GM12878 (cell line): ENCODE data around the gene NR3C1. TPM values are rescaled to one million over a fixed set of nuclear protein-coding genes. Genes with fewer than 3 reads are reported as not detected.

Experiments used
- ATAC-seq: fragments of 200-7000 bp; cut with Tn5 transposase; 3 replicates; pipeline ENCODE4 v1.9.1; 2020; ENCODE audit warnings: mild to moderate bottlenecking, moderate library complexity
- BruUV-seq: library from RNA; stranded (reverse); fragments of 400-500 nt; replicated peaks from 2 replicates; lab custom pipeline; 2021; lab: Mats Ljungman, UMichigan
- CTCF ChIA-PET: fragments of 300-600 bp; sonication (Branson Sonifier 250); formaldehyde crosslinking; extraction: SDS; loops from one replicate; lab custom pipeline; 2021; ENCODE audit warnings: inconsistent platforms; lab: Yijun Ruan, JAX
- POLR2A ChIA-PET: fragments of 350-600 bp; formaldehyde crosslinking; extraction: SDS; loops from one replicate; lab custom pipeline; 2021; ENCODE audit warnings: inconsistent platforms; lab: Charles Lee
- RAD21 ChIA-PET: fragments of 300-600 bp; sonication (Branson Sonifier 250); formaldehyde crosslinking; loops from one replicate; lab custom pipeline; 2023; ENCODE audit warnings: antibody characterized with exemption; ENCODE audit not compliant: unreplicated experiment; lab: Charles Lee
- SMC1A ChIA-PET: fragments of 300-600 bp; sonication (Branson Sonifier 250); formaldehyde crosslinking; loops from one replicate; lab custom pipeline; 2023; ENCODE audit not compliant: unreplicated experiment, uncharacterized antibody; lab: Charles Lee
- DNase-seq: peaks from one replicate; pipeline ENCODE4 v3.0.0-alpha.2; 2011; ENCODE audit warnings: low read depth, low spot score
- FAIRE-seq: peaks from 3 replicates; lab custom pipeline; 2011; peaks lifted over from hg19 to GRCh38; lab: Jason Lieb, UNC
- H2AFZ ChIP-seq: 2 replicates; pipeline ENCODE4 v1.6.0; 2011; ENCODE audit warnings: low read depth, low read length, control low read depth; ENCODE audit not compliant: control insufficient read depth
- H3K27ac ChIP-seq: 2 replicates; pipeline ENCODE4 v1.5.1; 2011; ENCODE audit warnings: control low read depth; ENCODE audit not compliant: control insufficient read depth, insufficient read depth
- H3K27me3 ChIP-seq, 2 experiments: replicated peaks in 1 of 2; 2 replicates each; pipeline versions ENCODE4 v1.6.0 to v1.6.1; 2011; ENCODE audit warnings: low read length in 1 of 2; ENCODE audit not compliant: control insufficient read depth in 2 of 2, insufficient read depth in 2 of 2
- H3K36me3 ChIP-seq, 2 experiments: 2 replicates each; pipeline ENCODE4 v1.5.1; 2011; ENCODE audit warnings: low read length in 1 of 2; ENCODE audit not compliant: control insufficient read depth in 2 of 2, insufficient read depth in 2 of 2
- H3K4me1 ChIP-seq: 2 replicates; pipeline ENCODE4 v1.6.1; 2011; ENCODE audit warnings: mild to moderate bottlenecking, low read length, moderate library complexity, mixed read lengths; ENCODE audit not compliant: control insufficient read depth, insufficient read depth
- H3K4me2 ChIP-seq: 2 replicates; pipeline ENCODE4 v1.6.0; 2011; ENCODE audit warnings: control low read depth; ENCODE audit not compliant: control insufficient read depth, insufficient read depth
- H3K4me3 ChIP-seq: fragments of 200-600 bp; sonication (generic); 2 replicates; pipeline ENCODE4 v1.5.1; 2016
- H3K79me2 ChIP-seq: 2 replicates; pipeline ENCODE4 v1.6.0; 2011; ENCODE audit warnings: low read length; ENCODE audit not compliant: control insufficient read depth, insufficient read depth
- H3K9ac ChIP-seq: 2 replicates; pipeline ENCODE4 v1.8.0; 2011; ENCODE audit warnings: low read length, control low read depth, mixed read lengths; ENCODE audit not compliant: control insufficient read depth, insufficient read depth
- H3K9me3 ChIP-seq: replicated peaks from 3 replicates; pipeline ENCODE4 v1.5.1; 2011; ENCODE audit warnings: mild to moderate bottlenecking, low read length; ENCODE audit not compliant: control insufficient read depth, insufficient read depth
- H4K20me1 ChIP-seq: 2 replicates; pipeline ENCODE4 v1.6.0; 2011; ENCODE audit not compliant: control insufficient read depth, insufficient read depth
- ATF3 ChIP-seq: IDR thresholded peaks from 2 replicates; pipeline ENCODE4 v1.6.1; 2011; ENCODE audit warnings: low read depth, mild to moderate bottlenecking, low read length, moderate library complexity, borderline replicate concordance; ENCODE audit errors: extremely low read depth
- BACH1 ChIP-seq: fragments of 450-650 bp; IDR thresholded peaks from 2 replicates; pipeline ENCODE4 v1.6.1; 2017; ENCODE audit warnings: mild to moderate bottlenecking, borderline replicate concordance
- CHD2 ChIP-seq: IDR thresholded peaks from 2 replicates; pipeline ENCODE4 v1.6.1; 2011; ENCODE audit warnings: low read depth, low read length, improper control_type of control experiment, borderline replicate concordance
- EP300 ChIP-seq, 2 experiments: fragments of 150-350 bp in 1 of 2; IDR thresholded peaks; 2 replicates each; pipeline ENCODE4 v1.6.1; 2011 to 2012; ENCODE audit warnings: low read depth in 2 of 2, low read length in 2 of 2, borderline replicate concordance in 1 of 2, improper control_type of control experiment in 1 of 2, inconsistent platforms in 1 of 2; ENCODE audit not compliant: control insufficient read depth in 1 of 2
- FOS ChIP-seq: IDR thresholded peaks from 3 replicates; pipeline ENCODE4 v1.6.1; 2011; ENCODE audit warnings: borderline replicate concordance; ENCODE audit not compliant: insufficient read length; ENCODE audit errors: extremely low read depth
- FOXM1 ChIP-seq: IDR thresholded peaks from 2 replicates; pipeline ENCODE4 v1.6.1; 2012; ENCODE audit warnings: low read depth, mild to moderate bottlenecking, inconsistent platforms, low read length, moderate library complexity
- JUND ChIP-seq: IDR thresholded peaks from 2 replicates; pipeline ENCODE4 v1.6.1; 2012; ENCODE audit warnings: low read depth, mild to moderate bottlenecking, low read length, improper control_type of control experiment, moderate library complexity
- KLF5 ChIP-seq: fragments of 450-650 bp; IDR thresholded peaks from 2 replicates; pipeline ENCODE4 v1.6.1; 2014; ENCODE audit warnings: mild to moderate bottlenecking; ENCODE audit not compliant: partially characterized antibody
- NFXL1 ChIP-seq: fragments of 450-650 bp; IDR thresholded peaks from 2 replicates; pipeline ENCODE4 v1.6.1; 2017; ENCODE audit warnings: antibody characterized with exemption, mild to moderate bottlenecking, borderline replicate concordance
- POLR2AphosphoS2 ChIP-seq: IDR thresholded peaks from 2 replicates; pipeline ENCODE4 v1.6.1; 2011; ENCODE audit warnings: low read depth, mild to moderate bottlenecking, low read length, improper control_type of control experiment, moderate library complexity
- SMAD5 ChIP-seq: IDR thresholded peaks from 2 replicates; pipeline ENCODE4 v1.6.1; 2016; ENCODE audit warnings: antibody characterized with exemption, low read depth
- WRNIP1 ChIP-seq: IDR thresholded peaks from 2 replicates; pipeline ENCODE4 v1.6.1; 2011; ENCODE audit warnings: low read depth, low read length, improper control_type of control experiment, borderline replicate concordance
- WGBS: methylation state at CpG from one replicate; pipeline ENCODE4 v1.1.6; 2016; ENCODE audit warnings: low lambda C conversion rate; ENCODE audit not compliant: insufficient replicate concordance, insufficient coverage; ENCODE audit errors: missing lambda C conversion rate; 5-methylcytosine and 5-hydroxymethylcytosine counted together
- in situ Hi-C: fragments of 300-500 bp; cut with MboI; formaldehyde crosslinking; loops from 9 replicates; pipeline ENCODE4 v1.14.3; 2018; ENCODE audit warnings: mixed read lengths
- intact Hi-C: fragments of 100-400 bp; cut with micrococcal nuclease; formaldehyde crosslinking; loops from one replicate; pipeline ENCODE4 v1.14.2; 2022; ENCODE audit not compliant: unreplicated experiment
- polyA plus RNA-seq, 11 experiments: library from polyadenylated mRNA; depleted of rRNA in 4 of 11; unstranded in 6 of 11; stranded (reverse) in 5 of 11; fragments of >200 nt; fragmentation: Nextera tagmentation in 4 of 11; fragmentation: Illumina TruSeq in 1 of 11; extraction: Ambion mirVana in 4 of 11; extraction: Trizol in 1 of 11; gene quantifications; 1 replicate in 1 of 11; 2 replicates in 10 of 11; pipeline versions ENCODE4 v1.2.1 to v1.2.3, GENCODE V29; 2011 to 2016; ENCODE audit warnings: inconsistent platforms in 2 of 11, missing spikeins in 2 of 11, low read depth in 1 of 11
- total RNA-seq, 4 experiments: library from RNA; depleted of rRNA in 3 of 4; stranded (reverse); fragments of >200 nt in 3 of 4; fragmentation: Illumina TruSeq in 1 of 4; extraction: Trizol in 1 of 4; gene quantifications; 2 replicates each; pipeline versions ENCODE4 v1.2.1 to v1.2.3, GENCODE V29; 2013 to 2021
- TF ChIP-seq, protein P1 (sequence below): fragments of 450-650 bp; IDR thresholded peaks from 2 replicates; pipeline ENCODE4 v1.6.1; 2018; ENCODE audit warnings: mild to moderate bottlenecking, low read depth, moderate library complexity; ENCODE audit not compliant: partially characterized antibody

The NR3C1 gene
- total and polyA plus RNA-seq, 10 of the 15 experiments (the other 5 are each of a cell fraction or from before 2014, with no cell fraction given): 49.7 to 141 (median 109) TPM

DNA sequence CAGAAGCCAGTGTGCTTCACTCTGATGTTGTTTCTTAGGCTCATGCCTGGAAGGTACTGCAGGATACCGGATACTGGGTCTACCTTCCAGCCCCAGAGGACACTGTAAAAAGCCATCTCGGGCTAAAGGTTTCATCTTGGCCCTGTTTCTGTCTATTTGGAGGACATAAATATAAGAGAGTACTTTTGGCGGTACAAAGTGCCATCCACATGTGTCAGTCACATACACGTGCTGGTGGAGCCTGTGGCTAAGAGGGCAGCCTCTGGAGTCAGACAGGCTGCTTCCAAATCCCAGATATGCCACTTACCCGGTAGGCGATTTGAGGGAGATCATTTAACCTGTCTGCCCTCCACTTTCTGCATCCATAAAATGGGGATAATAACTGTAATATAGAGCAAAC lies 160.4 kb downstream of the NR3C1 start:
- SMC1A ChIA-PET: interaction anchor here (1.2 kb wide), 1 partner anchor 31 kb away, joined by 3 read pairs; no protein-coding TSS in a partner anchor
- no peak overlapping the region for H3K9ac ChIP-seq
- no peak overlapping the region for H3K4me2 ChIP-seq
- TF ChIP-seq EP300 (IDR thresholded peaks at IDR 0.05; ENCODE audit: borderline replicate concordance in 1 of 2, control insufficient read depth in 1 of 2, low read depth in 2 of 2, low read length in 2 of 2) (no peak), CHD2 (no peak), POLR2AphosphoS2 (no peak), FOXM1 (no peak), FOS (no peak)
- WGBS: 92% methylated on average over 6 of the region's 6 CpGs
- H3K79me2 ChIP-seq: no peaks in the 10 kb centered on the region
- RAD21 ChIA-PET: no interaction called here
- no peak overlapping the region for H3K4me3 ChIP-seq
- no peak for DNase-seq
- CTCF ChIA-PET: no interaction called here
- ATAC-seq: no peak
- in situ Hi-C loops (no loop called here), intact Hi-C loops (no loop called here)
- H3K36me3 ChIP-seq: no peaks in the 10 kb centered on the region
- POLR2A ChIA-PET: no interaction called here
- no peak overlapping the region for H2AFZ ChIP-seq
- no peaks in the 10 kb centered on the region for H3K4me1 ChIP-seq
- H4K20me1 ChIP-seq: no peaks in the 10 kb centered on the region
- H3K27ac ChIP-seq: no peak overlapping the region
- no TSS peak for BruUV-seq
- FAIRE-seq: no peak
- H3K27me3 ChIP-seq: no peaks in the 10 kb centered on the region
- peaks cover 6% of the 10 kb centered on the region; the same call in 2 of the 3 replicates for H3K9me3 ChIP-seq

DNA sequence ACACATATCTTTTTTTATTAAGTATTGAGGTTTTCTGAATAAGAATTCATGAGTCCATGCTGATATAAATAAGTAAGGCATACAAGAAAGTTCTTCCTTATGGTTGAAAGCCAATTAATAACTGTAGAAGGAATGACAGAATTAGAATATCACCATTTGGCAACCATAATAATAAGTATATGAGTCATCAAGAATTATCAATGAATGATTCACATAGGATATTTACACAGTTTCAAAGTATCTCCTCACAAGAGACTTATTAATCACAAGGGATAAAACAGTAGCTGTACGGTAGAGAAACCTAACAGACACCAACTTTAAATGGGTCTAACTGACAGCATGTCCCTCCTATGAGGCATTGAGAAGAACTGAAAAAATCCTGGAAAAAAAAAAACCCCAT lies 161.6 kb downstream of the NR3C1 start:
- WGBS: 54% methylated on average over 1 of the region's 1 CpG
- no peaks in the 10 kb centered on the region for H3K79me2 ChIP-seq
- ChIA-PET SMC1A (interaction anchor here (0.6 kb wide), 2 partner anchors 20 to 144 kb away, joined by 3 read pairs; no protein-coding TSS in a partner anchor), POLR2A (interaction anchor here (1.0 kb wide), 1 partner anchor 13 kb away, joined by 3 read pairs; no protein-coding TSS in a partner anchor), RAD21 (no interaction called here), CTCF (no interaction called here)
- ATAC-seq (no peak), FAIRE-seq (no peak), DNase-seq (no peak)
- no peaks in the 10 kb centered on the region for H4K20me1 ChIP-seq
- no peak overlapping the region for H3K9ac ChIP-seq
- no peaks in the 10 kb centered on the region for H3K4me1 ChIP-seq
- no TSS peak for BruUV-seq
- H3K36me3 ChIP-seq: no peaks in the 10 kb centered on the region
- no peak overlapping the region for H3K4me2 ChIP-seq
- H3K27me3 ChIP-seq: no peaks in the 10 kb centered on the region
- H3K27ac ChIP-seq: no peak overlapping the region
- in situ Hi-C loops: no loop called here
- no peak overlapping the region for H3K4me3 ChIP-seq
- peaks cover 6% of the 10 kb centered on the region; the same call in 2 of the 3 replicates for H3K9me3 ChIP-seq
- H2AFZ ChIP-seq: no peak overlapping the region
- intact Hi-C loops: no loop called here
- TF ChIP-seq SMAD5: no peak
- TF ChIP-seq WRNIP1: no peak
- no peak for TF ChIP-seq BACH1
- no peak for TF ChIP-seq KLF5
- TF ChIP-seq CHD2: no peak
- TF ChIP-seq ATF3: no peak
- TF ChIP-seq NFXL1: no peak
- TF ChIP-seq FOXM1: no peak
- TF ChIP-seq JUND: no peak
- TF ChIP-seq, protein P1, sequence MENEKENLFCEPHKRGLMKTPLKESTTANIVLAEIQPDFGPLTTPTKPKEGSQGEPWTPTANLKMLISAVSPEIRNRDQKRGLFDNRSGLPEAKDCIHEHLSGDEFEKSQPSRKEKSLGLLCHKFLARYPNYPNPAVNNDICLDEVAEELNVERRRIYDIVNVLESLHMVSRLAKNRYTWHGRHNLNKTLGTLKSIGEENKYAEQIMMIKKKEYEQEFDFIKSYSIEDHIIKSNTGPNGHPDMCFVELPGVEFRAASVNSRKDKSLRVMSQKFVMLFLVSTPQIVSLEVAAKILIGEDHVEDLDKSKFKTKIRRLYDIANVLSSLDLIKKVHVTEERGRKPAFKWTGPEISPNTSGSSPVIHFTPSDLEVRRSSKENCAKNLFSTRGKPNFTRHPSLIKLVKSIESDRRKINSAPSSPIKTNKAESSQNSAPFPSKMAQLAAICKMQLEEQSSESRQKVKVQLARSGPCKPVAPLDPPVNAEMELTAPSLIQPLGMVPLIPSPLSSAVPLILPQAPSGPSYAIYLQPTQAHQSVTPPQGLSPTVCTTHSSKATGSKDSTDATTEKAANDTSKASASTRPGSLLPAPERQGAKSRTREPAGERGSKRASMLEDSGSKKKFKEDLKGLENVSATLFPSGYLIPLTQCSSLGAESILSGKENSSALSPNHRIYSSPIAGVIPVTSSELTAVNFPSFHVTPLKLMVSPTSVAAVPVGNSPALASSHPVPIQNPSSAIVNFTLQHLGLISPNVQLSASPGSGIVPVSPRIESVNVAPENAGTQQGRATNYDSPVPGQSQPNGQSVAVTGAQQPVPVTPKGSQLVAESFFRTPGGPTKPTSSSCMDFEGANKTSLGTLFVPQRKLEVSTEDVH: no peak
